AG09319 (cell line): ENCODE data around the gene SEC16B.

Source experiments
- DNase-seq: peaks from one replicate; pipeline ENCODE4 v3.0.0-alpha.2; 2010; ENCODE audit warnings: low read depth; ENCODE audit errors: extremely low read depth
- CTCF ChIP-seq: IDR thresholded peaks from 2 replicates; pipeline ENCODE4 v1.5.1; 2011; ENCODE audit warnings: low read depth, mild to moderate bottlenecking, inconsistent platforms, low read length, moderate library complexity

SEC16B gene

DNA sequence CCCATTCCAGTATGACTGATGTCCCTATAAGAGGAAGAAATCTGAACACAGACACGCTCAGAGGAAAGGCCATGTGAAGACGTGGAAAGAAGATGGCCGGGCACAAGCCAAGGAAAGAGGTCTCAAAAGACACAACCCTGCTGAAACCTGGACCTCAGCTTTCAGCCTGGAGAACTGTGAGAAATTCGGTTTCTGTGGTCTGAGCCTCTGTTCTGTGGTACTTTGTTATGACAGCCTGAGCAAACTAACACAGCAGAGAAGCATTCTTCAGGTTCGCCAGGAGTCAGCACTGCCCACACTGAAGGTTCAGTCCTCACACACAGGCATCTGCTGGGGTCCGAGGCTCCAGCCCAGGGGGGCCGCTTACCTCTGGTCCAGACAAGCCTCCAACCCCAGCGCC, 37.7 kb downstream of the SEC16B start:
- no peak for TF ChIP-seq CTCF
- DNase-seq = no peak

DNA sequence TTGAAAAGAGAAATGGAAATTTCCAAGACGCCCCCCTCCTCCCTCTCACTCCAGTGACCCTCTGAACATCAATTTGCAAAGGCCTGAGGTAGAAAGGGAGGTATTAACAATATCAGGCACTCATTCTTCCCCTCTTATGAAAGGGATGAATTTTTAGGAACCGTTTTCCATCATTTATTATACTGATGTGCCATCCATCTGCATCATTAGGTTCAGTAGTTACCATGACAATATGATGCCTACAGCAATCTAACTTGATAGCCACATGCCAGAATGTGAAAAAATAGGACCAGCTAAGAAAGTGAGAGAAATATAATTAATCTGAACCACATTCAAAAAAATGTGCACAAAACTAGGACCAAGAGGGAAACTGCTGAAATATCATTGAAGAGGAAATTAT, 40.9 kb downstream of the SEC16B start:
- DNase-seq = no peak
- no peak for TF ChIP-seq CTCF

- peak; percentile 12; the same call in 1 of the 2 replicates for TF ChIP-seq CTCF
- DNase-seq = no peak
Observed at GRCh38 chr1:177928194-177928593, 41.7 kb downstream of the SEC16B start.

DNA sequence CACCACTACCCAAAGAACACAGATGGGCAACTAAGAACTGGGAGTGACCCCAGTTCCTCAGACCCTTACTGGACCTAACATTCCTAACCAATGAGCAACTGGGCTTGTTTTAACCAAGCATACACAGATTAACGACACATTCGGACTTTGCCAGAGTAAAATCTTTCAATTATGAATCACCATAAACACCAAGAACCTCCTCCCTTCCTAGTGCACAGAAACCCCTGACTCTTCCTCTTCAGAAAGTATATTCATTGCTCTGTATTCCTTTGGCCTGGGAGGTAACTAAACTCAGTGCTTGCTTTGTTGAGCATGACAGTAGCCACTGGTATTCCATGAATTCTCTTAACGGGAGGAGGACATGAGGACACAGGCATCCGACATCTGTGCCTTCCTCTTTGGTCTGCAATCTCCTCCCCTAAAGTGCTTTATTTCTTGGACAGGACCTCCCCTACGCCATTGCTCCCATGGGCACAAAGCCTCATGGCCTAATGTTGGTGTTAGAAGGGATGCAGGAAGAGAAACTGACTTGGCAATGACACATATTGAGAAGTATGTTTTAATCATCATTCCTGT, 42.7 kb downstream of the SEC16B start:
- DNase-seq = peak; percentile 46

DNA sequence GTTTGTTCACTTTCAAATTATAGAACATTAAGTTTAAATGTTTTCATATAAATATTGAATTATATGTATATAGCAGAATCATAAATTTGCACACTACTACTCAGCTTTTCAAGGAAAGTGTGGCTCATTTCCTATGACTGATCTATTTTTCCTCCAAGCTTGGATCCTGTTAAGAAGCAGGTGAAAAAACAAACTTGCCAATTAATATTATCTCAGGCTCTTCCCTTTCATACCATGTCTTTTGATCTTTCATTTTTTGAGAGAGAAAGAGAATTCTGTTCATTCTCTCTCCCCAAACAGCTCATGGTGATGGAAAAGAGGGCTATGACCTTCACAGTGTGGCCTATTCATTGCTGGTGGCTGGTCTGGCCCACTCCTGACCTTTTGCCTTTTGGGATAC, 43.7 kb downstream of the SEC16B start:
- no peak for TF ChIP-seq CTCF
- no peak for DNase-seq

More for the DNA sequence above, 42.7 kb downstream of the SEC16B start:
- no peak for TF ChIP-seq CTCF

GRCh38 chr1:177925006-177925405, 44.9 kb downstream of the SEC16B start:
- DNase-seq = no peak
- no peak for TF ChIP-seq CTCF

GRCh38 chr1:177923441-177923840, 46.4 kb downstream of the SEC16B start:
- DNase-seq = no peak
- no peak for TF ChIP-seq CTCF
